Fibroblast of skin of abdomen (primary cell): ENCODE measurements around the gene LRRC25.
"Not testable (repeated sequence)": the region's sequence is repeated elsewhere in the genome, so short reads cannot be mapped to it uniquely, and the experiment has no call there.

ENCODE experiments used
- DNase-seq: peaks from one replicate; pipeline ENCODE4 v3.0.0-alpha.2; 2013

LRRC25 gene

DNA sequence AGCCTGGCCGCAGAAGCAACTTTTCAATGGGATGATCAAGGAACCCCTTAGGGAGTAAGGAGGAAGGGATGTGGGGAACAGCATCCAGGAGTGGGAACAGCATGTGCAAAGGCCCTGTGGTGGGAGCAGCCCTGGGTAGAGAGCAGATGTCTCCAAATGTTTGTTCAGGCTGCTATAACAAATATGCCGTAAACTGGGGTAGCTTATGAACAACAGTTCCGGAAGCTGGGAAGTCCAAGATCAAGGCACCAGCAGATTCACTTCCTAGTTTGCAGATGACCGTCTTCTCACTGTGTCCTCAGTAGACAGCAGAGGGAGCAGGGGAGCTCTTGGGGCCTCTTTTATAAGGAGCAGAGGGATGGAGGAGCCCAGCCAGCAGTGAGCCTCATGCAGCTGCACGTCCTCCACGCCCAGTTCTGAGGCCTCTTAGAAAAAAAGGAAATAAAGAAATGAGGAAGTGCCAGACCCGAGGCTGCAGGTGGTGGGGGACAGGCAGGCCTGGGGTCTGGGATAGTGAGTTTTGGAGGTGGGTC lies 4.2 kb upstream of the LRRC25 start:
- peak; percentile 64 for DNase-seq

GRCh38 chr19:18399008-18399407 lies 1.6 kb upstream of the LRRC25 start:
- DNase-seq, result peak; percentile 54

DNA sequence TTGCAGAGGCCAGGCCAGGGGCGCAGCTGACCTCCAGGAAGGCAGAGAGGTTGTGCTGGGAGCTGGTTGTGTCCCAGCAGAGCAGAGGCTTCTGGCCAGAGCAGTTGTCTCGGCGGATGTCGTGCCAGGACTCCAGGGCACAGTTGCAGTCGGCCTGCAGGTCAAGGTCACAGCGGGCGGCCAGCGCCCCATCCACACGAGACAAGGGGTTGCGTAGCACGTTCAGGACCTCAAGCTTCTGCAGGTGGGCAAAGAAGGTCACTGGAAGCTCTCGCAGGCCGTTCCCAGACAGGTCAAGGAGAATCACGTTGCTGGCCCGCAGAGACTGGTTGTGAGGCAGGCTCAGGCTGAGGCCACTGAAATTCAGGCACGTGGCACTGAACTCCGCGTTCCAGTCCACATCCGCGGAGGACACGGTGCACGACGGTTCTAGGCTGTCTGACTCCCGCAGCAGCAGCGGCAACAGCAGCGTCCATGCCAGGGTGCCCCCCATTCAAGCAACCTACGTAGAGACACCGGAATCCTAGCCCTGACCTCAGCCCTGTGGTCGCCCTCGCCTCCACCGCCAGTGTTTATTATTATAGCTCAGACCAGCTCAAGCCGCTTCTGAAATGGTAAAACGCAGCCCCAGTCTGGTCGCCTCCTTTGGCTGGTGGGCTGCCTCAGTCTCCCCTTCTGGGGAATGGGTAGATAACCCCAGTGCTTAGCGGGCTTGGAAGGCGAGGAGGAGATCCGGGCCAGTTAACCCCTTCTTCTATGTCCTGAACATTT lies 766 bp downstream of the LRRC25 start:
- no peak for DNase-seq

DNA sequence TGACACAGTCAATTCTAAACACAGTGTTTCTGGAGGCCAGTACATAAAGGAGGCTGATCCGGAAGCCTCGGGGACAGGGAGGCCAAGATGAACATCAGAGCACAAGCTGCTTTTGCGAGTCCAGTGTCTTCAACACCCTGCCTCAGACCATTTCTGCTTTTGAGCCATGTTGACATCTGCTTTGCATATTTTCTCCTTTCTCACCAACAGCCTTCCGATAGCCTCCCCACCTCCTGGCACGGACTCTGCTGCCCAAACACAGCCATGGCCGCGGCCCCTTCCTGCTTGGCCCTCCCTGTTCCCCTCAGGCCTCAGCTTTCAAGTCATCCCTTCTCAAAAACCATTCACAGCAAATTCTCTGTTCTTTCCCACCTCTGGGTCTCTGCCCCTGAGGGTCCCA lies 3.6 kb downstream of the LRRC25 start:
- DNase-seq, result no peak

DNA sequence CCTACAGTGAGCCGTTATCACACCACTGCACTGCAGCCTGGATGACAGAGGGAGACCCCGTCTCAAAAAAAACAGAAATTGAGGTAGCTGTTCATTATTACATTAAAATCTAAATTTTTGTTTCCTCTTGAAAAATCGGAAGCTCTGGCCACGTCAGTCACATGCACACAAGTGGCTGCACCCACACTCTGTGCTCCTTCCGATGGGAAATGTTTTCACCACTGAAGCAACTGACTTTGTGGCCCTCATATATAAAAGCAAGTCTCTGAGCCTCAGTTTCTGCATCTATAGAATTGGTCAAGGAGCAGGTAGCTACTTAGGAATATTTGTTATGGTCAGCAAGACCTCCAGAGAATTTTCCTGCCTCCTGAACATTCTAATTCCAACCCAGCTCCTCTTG lies 4.5 kb downstream of the LRRC25 start:
- DNase-seq, result no peak

DNA sequence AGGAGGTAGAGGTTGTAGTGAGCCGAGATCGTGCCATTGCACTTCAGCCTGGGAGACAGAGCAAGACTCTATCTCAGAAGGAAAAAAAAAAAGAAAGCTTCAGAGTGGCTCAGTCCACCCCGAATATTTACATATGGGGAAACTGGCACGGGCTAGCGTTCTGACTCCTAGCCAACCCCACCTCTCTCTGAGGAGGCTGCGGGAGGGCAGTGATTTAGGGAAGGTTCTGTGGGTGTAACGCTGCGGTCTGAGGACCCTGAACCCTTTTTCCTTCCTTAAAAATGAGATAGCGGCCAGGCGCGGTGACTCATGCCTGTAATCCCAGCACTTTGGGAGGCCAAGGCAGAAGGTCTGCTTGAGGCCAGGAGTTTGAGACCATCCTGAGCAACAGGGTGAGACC lies 5.0 kb downstream of the LRRC25 start:
- DNase-seq, result no peak

DNA sequence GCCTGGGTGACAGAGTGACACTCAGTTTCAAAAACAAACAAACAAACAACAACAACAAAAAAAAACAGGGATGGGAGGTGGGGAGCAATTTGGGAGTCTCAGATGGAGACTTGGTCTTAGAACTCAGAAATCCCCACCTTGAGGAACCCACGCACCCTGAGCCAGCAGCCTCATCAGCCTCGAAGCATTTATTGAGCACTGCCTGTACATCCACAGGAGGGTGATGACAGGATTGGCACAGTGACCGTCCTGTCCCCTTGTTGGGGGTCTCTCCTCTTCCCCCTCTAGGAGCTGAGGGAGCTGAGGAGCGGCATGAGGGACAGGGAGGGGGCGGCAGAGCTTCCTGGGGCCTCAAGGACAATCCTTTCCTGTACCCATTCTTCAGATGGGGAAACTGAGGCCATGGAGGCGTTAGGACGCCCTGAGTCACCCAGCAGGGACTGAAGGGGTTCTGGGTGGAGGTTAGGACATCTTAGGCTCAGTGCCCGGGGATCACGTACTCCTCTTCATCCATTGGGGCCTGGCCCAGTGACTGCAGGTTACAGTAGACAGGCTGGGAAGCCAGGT lies 5.8 kb downstream of the LRRC25 start:
- no peak for DNase-seq

DNA sequence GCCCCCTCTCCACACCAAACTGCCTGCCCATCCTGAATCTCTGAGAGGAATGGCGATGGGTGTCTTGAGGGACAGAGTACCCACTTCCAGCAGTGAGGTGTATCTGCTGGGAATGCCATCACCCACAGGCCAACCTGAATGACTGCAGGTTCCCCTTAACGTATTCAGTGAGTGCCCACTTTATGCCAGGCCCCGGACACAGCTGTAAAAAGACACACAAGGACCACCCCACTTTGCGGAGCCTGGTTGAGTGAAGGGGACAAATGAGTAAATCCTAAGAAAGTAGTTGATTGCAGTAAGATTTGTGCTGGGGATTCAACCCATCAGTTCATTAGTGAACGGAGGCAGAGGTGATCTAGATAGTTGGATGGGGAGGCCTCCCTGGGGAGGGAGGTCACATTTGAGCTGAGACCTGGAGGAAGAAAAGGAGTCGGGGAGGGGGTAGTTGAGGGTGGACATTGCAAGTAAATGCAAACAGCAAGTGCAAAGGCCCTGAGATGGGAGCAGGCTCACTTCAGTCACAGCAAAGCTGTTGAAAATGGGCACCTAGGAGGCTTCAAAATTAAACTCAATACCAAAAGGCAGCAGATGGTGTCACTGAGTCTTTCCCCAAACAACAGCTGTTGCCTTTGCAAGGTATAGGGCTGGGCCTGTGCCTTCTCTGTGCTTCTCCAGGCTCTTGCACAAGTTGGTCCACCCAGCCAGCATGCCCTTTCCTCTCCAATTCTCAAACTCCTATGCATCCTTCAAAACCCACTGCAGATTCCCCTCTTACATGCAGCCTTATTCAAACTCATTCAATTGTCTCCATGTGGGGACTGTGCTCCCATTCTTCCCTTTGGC lies 7.1 kb downstream of the LRRC25 start:
- no peak for DNase-seq

DNA sequence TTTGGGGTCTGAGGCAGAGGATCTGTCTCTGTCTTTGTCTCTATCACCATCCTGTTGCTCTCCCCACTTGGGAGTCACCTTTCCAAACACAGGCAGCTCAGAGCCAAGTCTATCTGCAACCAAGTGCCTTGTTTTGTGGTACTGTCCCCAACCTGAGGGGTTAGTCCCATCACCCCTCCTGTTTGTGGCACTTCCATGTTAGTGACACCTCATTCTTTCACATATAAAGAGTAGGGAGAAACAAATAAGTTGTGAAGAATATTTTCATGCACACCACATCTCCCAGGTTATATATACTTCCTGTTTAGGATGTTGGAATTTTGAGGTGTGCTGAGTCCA lies 7.7 kb downstream of the LRRC25 start:
- DNase-seq, result no peak

- DNase-seq, result no peak
Measured at GRCh38 chr19:18388960-18389725, 8.3 kb downstream of the LRRC25 start.

DNA sequence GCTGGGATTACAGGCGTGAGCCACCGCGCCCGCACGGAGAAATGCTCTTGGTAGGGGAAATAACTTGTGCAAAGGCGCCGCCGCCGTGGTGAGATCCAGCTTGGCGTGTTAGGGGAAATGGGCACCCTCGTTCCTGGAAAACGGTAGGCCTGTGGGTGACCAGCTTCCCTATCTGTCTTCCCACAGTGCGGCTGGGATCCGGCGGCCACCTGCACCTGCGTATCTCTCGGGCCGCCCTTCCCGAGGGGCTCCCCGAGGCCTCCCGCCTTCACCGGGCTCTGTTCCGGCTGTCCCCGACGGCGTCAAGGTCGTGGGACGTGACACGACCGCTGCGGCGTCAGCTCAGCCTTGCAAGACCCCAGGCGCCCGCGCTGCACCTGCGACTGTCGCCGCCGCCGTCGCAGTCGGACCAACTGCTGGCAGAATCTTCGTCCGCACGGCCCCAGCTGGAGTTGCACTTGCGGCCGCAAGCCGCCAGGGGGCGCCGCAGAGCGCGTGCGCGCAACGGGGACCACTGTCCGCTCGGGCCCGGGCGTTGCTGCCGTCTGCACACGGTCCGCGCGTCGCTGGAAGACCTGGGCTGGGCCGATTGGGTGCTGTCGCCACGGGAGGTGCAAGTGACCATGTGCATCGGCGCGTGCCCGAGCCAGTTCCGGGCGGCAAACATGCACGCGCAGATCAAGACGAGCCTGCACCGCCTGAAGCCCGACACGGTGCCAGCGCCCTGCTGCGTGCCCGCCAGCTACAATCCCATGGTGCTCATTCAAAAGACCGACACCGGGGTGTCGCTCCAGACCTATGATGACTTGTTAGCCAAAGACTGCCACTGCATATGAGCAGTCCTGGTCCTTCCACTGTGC lies 9.1 kb downstream of the LRRC25 start:
- DNase-seq, result peak; percentile 43

GRCh38 chr19:18386543-18387271 lies 10.7 kb downstream of the LRRC25 start:
- DNase-seq, result peak; percentile 73

DNA sequence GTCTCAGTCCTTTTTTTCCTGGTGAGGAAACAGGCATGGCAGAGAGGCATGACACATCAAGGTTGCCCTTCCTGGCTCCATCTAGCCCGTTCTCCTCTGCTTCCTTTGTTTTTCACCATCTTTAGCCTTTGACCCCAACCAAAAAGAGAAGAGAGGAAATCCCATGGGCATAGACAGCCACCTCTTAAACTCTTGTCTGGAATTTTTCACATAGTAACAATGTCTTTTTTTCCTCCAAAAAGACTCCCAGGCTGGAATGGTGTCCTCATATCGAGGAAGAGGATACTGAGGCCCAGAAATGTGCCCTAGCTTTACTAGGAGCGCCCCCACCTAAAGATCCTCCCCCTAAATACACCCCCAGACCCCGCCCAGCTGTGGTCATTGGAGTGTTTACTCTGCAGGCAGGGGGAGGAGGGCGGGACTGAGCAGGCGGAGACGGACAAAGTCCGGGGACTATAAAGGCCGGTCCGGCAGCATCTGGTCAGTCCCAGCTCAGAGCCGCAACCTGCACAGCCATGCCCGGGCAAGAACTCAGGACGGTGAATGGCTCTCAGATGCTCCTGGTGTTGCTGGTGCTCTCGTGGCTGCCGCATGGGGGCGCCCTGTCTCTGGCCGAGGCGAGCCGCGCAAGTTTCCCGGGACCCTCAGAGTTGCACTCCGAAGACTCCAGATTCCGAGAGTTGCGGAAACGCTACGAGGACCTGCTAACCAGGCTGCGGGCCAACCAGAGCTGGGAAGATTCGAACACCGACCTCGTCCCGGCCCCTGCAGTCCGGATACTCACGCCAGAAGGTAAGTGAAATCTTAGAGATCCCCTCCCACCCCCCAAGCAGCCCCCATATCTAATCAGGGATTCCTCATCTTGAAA lies 11.5 kb downstream of the LRRC25 start, which contains the start of gene GDF15:
GDF15 (plus strand) TSS at position 484 of the 868 bp plus-strand sequence; CDS start at position 516, 32 bp downstream.
- DNase-seq, result peak; percentile 75

DNA sequence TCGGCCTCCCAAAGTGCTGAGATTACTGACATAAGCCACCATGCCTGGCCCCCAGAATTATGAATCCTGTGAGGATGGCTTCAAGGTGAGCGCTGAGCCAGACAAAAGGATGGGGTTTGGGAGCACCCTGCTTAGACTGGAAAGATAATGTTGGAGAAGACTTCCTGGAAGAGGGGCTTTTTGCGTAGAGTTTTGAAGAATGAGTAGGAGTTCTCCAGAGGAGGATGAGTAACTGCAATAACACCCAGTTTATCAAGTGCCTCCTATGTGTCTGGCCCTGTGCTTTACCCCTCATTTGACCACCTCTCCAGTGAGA lies 12.1 kb downstream of the LRRC25 start:
- no peak for DNase-seq

DNA sequence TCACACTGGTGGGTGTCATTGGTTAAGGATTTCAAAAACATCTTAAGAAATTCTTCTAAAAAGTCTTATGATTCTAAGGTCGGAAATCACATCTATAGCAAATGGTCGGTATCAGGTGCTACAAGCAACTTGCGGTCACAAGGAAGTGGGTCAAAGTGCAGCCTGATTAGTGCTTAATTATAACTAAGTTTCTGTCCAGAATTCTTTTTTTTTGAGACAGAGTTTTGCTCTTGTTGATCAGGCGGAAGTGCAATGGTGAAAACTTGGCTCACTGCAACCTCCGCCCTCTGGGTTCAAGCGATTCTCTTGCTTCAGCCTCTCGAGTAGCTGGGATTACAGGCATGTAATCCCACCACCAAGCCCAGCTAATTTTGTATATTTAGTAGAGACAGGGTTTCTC lies 12.6 kb downstream of the LRRC25 start:
- no peak for DNase-seq

- DNase-seq, result not testable (repeated sequence)
Measured at GRCh38 chr19:18383622-18384021, 13.8 kb downstream of the LRRC25 start.

GRCh38 chr19:18380843-18381242 lies 16.6 kb downstream of the LRRC25 start:
- no peak for DNase-seq

DNA sequence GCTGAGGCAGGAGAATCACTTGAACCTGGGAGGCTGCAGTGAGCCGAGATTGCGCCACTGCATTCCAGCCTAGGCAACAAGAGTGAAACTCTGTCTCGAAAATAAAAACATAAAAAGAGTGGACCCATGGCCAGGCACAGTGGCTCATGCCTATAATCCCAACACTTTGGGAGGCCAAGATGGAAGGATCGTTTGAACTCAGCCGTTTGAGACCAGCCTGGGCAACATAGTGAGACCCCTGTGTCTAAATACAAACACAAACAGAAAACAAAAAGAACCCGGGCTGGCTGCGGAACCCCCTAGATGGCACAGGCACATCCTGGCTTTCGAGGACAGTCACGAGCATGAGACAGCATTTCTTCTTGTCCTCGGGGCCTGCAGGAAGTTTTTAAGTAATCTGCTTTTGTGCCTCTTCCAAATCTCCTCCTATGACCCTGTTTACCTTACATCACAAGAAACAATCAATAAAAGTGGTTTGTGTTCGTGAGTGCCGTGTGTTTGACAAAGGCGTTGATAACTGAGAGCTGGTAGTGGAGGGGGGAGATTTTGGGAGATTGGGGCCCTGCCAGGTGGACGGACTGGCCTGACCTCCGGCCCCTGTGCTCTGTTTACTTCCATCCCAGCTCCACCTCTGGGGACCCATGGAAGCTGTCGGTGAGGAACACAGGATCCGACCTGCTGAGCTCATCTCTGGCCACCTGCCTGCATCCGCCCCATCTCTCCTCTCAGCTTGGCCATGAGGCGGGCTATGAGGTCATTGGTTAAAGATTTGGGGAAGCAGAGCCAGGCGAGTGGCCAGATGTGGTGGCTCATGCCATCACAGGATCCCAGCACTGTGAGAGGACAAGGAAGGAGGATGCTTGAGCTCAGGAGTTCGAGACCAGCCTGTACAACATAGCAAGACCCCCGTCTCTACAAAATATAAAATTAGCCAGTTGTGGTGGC lies 17.3 kb downstream of the LRRC25 start:
- DNase-seq, result peak; percentile 83

- no peak for DNase-seq
Measured at GRCh38 chr19:18377026-18377425, 20.4 kb downstream of the LRRC25 start.
